NCI-H345 treated with DMSO at 0.1 percent for 48 hours (cell line): ENCODE data around the gene TACC3.

Experiments
- DNase-seq: peaks from one replicate; lab custom pipeline; 2025; ENCODE audit not compliant: unreplicated experiment; lab: John Stamatoyannopoulos, UW

The TACC3 gene

DNA sequence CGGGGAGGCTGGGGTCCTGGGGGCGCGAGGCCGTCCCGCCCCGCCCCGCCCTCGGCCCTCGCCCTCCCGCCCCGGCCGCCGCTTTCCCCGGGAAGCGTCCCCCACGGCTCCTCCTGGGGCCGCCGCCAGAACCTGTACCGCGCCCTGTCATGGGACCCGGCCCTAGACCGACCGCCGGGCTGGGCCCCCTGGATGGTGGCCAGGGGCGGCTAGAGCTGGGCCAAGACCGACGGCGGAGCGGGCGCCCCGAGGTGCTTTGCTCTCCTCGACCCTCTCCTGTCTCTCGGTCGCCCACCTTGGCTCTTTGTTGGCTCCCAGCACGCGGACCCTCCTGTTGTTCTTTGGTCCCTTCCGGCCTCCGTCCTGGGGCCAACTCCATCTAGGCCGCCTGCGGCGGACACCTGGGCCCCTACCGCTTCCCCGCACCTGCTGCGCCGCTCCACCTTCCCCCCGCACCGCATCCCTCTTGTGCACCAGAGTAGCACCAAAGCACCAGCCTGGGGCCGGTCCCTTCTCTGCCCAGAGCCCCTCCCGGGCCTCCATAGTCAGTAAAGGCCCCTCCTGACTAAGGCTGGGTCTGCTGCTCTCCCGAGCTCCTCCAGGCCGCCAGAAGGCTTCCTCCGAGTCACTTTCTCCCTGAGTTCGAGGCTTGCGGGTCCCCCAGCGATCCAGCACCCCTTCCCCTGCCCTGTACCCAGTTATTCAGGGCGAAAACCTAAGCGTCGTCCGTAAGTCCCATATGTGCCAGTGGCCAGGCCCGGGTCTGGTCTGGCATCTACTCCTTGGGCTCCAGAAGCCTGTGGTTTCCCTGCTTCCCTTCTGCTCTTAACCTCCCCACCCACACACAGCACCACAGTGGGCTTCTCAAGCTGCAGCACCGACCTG lies 587 bp downstream of the TACC3 start:
- DNase-seq, result no peak

DNA sequence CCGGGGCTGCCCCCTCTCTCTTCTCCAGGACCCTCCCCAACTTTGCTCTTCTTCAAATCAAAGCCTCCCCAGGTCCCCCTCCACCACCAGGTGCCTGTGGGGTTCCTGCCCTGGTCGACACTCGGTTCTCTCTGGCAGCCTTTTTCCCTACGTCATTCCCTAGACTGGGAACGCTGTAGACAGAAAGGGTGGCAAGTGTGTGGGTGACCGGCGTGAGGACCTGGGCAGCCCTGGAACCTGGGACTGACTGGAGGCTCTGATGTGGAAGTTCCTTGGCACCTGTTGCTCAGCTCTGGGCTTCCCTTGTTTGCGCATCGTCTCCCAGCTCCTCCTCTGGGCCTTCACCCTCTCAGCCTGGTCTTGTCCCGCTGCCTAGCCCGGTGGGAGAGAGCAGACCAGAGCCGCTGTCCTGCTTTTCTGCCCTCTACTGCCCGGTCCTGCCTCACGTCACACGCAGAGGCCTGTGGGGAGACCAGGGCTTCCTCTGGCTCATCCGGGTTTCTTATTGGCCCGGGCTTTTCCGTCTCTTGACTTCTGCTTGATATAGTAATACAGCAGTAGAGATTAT lies 1.3 kb downstream of the TACC3 start:
- no peak for DNase-seq

DNA sequence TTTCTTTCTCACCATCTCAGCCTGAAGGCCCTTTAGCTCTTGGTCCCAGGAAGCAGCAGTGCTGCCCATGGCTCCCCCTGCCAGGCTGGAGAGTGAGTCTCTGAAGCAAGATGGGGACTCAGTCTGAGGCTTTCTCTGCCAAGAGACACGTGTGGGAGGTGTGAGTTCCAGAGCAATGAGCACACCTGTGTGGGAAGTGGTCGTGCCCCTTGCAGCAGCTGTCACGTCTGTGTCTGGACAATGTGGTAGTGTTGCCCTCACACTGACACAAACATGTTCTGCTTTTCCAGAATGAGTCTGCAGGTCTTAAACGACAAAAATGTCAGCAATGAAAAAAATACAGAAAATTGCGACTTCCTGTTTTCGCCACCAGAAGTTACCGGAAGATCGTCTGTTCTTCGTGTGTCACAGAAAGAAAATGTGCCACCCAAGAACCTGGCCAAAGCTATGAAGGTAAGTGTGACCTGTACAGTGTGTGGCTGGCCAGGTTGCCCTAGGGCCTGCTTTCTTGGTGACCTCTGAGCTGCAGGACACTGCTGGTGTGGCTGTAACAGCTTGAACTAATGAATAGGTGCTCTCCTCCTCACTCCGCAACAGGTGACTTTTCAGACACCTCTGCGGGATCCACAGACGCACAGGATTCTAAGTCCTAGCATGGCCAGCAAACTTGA lies 1.9 kb downstream of the TACC3 start:
- no peak for DNase-seq

DNA sequence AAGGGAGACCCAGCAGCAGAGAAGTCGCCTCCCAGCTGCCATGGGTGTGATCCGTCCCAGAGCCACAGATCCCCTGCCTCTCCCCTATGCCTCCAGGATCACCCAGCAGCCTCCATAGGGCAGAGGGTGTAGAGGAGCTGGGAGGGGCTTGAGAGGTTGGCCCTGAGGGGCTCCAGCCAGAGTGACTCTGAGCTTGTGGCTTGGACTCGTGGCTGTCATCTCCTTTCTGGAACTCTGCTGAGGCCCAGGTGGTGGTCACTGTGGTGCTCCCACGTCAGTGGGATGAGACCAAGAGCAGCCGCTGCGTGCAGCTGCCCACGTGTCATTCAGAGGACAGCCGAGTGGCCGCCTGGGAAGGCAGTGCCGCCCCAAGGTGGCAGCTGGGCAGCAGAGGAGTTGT lies 4.2 kb downstream of the TACC3 start:
- no peak for DNase-seq

DNA sequence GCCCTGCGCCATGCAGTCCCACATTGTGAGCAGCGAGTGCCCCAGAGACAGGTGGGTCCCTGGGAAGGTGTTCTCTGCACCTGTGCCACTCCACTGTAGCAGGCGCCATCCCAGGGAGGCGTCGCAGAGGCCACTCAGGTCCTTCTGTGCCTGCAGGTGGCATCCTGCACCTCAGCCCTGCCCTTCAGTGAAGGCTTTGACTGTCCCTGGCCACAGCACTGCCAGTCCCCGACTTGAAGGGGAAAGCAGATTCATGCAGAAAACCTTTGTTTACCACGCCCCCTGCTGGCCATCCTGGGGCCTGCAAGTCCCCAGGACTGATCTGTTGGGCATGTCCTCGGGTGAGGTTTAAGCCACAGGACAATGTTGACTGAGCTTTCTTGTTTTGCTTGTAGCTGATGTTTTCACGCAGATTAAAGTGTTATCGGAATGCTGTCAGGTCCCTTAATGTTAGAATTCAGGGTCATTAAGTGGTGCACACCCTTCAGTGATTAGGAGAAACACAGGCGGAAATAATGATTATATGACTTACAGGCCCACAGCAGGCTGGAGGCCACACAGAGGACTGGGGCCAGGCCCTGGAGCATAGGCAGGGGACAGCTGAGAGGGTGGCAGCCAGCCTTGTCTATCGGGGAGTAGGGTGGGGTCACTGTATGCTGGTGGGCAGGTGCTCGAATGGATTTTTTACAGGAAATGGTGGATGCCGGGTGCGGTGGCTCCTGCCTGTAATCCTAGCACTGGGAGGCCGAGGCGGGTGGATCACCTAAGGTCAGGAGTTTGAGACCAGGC lies 5.0 kb downstream of the TACC3 start:
- peak; percentile 14 for DNase-seq

DNA sequence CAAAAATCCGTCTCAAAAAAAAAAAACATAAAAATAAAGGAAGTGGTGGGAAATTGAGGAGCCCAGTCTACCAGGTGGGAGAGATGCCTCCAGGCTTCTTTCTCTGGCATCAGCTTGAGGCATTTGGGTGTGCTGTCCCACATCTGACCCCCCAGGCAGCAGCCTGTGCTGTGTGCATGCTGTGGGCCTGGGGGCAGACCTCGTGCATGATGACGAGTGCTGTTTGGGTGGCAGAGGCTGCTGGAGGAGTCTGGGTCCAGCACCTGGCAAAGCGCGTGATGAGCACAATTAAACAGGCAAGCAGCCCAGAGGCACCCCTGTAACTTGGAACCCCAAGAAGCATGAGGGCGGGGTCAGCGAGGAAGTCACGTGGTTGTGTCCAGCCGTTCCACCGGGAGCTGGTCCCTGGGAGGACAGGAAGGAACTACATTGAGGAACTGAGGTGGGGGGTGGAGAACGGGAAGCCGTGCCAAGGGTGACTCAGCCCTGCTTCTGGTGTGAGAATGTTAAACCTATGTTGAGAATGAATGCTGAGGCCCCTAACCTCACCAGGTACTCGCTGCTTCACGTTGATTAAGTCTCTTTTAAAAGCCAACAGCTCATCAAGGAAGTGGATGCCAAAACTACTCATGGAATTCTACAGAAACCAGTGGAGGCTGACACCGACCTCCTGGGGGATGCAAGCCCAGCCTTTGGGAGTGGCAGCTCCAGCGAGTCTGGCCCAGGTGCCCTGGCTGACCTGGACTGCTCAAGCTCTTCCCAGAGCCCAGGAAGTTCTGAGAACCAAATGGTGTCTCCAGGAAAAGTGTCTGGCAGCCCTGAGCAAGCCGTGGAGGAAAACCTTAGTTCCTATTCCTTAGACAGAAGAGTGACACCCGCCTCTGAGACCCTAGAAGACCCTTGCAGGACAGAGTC lies 6.1 kb downstream of the TACC3 start:
- DNase-seq, result no peak

DNA sequence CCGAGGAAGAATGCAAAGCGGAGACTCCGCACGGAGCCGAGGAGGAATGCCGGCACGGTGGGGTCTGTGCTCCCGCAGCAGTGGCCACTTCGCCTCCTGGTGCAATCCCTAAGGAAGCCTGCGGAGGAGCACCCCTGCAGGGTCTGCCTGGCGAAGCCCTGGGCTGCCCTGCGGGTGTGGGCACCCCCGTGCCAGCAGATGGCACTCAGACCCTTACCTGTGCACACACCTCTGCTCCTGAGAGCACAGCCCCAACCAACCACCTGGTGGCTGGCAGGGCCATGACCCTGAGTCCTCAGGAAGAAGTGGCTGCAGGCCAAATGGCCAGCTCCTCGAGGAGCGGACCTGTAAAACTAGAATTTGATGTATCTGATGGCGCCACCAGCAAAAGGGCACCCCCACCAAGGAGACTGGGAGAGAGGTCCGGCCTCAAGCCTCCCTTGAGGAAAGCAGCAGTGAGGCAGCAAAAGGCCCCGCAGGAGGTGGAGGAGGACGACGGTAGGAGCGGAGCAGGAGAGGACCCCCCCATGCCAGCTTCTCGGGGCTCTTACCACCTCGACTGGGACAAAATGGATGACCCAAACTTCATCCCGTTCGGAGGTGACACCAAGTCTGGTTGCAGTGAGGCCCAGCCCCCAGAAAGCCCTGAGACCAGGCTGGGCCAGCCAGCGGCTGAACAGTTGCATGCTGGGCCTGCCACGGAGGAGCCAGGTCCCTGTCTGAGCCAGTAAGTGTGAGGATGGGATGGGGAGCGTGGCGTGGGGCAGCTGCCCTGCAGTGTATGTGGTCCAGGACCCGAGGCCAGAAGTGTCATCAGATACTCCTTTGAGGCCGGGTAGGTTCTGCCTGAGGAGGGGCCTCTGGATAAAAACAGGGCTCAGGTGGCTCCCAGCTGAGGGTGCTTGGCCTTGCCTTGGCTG lies 7.0 kb downstream of the TACC3 start:
- no peak for DNase-seq

DNA sequence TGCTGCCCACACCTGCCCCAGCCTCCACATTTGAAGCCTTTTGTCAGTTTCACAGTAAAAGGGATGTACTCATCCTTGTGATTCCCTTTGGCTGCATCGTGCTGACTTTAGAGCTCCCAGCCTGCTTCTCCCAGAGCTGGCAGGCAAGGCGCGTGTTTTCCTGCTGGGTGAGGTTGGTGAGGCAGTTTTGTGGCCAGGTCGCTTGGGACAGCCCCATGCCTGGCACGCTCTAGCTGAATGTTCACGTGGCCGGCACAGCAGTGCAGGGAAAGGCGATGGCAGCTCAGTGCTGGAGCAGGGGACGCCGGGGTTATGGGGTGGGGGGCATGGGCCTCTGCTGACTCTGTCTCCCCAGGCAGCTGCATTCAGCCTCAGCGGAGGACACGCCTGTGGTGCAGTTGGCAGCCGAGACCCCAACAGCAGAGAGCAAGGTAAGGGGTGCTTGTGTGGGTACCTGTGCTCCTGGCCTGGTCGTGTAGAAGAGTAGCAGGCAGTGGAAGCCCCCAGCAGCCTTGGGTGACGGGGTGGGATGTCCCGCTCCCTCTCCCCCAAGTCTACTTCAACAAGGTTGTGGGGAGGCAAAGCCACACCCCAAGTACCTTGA lies 9.3 kb downstream of the TACC3 start:
- DNase-seq, result no peak

DNA sequence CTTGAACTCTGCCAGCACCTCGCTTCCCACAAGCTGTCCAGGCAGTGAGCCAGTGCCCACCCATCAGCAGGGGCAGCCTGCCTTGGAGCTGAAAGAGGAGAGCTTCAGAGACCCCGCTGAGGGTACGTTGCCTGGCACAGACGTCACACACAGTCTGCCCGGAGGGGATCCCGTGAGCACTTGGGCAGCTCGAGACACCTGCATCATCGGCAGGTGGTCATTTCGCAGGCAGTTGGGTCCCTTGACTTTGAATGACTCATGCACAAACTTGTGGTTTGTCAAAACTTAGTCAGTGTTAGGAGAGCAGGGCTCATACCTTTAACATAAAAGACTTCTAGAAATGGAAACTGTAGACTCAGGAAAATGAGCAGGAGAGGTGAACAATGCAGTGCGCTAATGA lies 9.9 kb downstream of the TACC3 start:
- DNase-seq, result no peak

DNA sequence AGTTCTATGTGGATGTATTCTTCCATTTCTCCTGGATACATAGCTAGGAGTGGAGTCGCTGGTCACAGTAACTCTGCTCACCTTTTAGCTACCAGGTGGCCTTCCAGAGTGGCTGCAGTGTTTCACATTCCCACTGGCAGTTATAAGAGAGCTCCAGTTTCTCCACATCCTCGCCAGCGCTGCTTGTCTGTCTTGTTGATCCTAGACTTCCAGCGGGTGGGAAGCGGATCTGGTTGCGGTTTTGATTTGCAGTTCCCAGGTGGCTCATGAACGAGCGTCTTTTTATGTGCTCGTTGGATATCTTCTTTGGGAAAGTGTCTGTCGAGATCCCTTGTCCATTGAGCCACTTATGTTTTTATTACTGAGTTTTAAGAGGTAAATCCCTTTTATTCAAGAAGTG lies 11.6 kb downstream of the TACC3 start:
- no peak for DNase-seq

DNA sequence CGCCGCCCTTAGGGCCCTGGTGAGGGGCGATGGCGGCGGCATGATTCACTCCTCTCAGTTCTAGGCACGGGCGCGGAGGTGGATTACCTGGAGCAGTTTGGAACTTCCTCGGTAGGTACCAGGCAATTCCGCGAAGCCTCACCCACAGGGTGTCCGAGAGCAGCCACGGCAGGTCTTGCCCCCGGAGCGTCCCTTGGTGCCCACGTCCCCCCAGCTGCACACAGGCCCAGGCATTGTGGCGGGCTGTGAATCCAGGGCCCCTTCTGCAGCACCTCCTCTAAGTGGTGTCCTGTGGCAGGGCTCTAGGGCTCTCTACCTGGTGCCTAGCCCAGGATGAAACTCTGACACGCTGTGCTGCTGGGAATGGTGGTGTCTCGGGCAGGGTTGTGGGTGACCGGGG lies 13.9 kb downstream of the TACC3 start:
- DNase-seq, result no peak

DNA sequence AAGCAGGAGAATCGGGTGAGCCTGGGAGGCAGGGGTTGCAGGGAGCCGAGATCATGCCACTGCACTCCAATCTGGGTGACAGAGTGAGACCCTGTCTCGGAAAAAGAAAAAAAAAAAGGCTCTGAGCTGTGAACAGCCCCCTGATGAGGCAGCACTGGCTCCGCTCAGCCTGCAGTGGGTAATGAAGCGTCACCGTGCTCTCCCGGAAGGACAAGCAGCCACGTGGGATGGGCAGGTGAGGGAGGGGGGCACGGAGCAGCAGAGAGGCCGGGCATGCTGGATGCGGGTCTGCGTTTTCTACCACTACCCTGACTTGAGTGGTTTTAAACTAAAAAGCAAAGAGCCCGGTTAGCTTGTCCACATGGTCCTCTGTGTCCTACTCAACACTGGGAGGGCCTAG lies 15.5 kb downstream of the TACC3 start:
- no peak for DNase-seq

DNA sequence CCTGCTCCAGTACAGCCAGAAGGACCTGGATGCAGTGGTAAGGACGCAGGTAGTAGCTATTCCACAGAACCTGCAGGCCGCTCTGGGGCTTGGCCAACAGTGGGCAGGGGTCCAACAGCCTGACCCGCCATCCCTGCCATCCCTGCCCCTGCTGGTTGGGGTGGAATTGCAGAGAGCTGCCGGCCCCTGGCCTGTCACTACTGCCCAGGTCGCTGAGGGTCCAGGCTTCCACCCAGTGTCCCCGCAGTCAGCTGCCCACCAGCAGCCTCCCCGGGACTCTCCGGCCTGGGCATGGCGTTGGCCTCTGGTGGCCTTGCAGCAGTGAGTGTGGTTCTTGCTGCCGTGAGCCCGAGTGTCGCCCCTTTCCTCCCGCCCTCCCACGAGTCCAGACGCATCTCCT lies 16.3 kb downstream of the TACC3 start:
- no peak for DNase-seq

DNA sequence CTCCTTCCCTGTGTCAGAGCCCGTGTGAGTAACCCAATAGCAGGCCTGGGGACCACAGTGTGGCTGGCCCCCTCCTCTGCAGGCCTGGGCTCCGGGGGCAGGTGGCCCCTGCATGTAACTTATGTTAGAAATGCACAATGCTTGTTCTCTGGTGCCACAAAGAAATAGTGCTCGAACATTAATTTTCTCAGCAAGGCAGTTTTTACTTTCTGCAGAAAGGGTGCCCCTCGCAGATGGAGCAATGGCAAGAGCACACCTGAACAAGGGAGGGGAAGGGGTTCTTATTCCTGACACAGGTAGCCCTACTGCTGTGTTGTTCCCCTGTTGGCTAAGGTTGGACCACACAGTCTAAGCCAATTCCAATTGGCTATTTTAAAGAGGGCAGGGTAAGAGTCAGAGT lies 17.1 kb downstream of the TACC3 start:
- no peak for DNase-seq

DNA sequence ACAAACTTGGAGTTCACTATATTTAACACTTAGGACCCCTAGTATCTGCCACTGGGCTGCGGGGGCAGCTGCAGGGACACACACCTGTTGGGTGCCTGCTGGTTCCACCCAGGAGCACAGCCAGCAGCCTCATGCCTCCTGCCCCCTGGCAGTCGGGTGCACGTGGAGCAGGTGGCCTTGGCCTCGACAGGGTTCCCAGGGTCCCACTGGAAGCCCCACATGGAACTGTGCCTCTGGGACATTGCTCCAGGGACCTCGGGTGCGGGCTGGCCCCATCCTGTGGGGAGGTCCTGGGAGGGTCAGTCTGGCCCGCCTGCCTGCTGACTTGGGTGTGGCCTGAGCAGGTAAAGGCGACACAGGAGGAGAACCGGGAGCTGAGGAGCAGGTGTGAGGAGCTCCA lies 18.0 kb downstream of the TACC3 start:
- DNase-seq, result no peak

DNA sequence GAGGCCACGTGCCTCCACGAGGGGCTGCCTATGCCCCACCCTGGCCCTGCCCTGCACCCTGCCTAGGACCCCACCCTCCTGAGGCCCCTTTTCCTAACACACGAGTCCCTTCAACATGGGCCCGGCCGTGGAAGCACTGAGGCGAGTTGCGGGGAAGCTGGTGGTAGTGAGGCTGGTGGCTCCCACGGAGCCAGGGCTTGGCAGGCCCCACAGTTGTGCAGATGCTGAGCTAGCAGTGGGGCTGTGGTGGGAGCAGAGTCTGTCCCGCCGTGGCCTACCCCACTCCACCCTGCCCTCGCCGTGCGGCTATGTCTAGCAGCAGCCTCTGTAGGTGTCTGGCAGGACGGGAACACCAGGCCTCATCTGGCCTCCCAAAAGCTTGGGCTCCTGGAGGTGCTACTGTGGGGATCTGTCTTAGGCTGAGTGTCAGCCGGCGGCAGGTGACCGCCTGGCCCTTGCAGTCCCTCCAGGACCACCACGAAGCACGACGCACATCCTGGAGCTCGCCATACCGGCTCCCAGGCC lies 18.8 kb downstream of the TACC3 start:
- no peak for DNase-seq

DNA sequence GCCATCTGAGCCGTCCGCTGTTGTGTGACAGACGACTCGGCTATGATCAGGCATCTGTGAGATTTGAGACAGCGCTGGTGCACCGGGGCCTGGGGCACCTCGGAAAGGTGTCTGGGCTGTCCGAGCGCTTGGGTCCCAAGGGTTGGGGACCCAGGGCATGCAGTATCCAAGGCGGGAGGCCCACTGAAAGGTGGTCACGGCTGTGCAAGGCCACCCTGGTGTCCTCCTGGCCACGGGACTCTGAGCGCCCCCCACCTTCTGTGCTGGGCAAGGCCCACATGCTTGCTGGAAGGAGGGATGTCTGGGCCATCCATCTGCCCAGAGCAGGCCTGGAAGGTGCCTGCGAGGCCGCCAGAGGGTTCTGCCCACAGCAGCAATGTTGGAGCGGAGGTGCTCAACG lies 19.9 kb downstream of the TACC3 start:
- no peak for DNase-seq

DNA sequence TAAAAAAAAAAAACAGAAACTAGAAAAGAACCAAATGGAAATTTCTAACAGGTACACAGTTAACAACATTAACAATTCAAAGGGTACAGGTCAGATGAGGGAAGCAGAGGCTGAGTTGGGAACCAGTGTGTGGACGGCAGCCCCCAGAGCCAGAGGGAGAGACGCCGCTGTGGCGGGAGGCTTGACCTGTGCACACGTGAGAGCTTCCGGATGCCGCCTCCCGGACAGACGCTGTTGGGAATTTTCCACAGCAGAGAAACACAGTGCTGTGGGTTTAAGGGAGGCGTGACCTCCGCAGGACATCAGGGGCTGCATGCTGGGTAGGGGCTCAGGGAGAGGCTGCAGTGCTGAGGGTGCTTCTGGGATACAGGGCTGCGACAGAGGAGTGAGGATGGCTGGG lies 22.2 kb downstream of the TACC3 start:
- no peak for DNase-seq

DNA sequence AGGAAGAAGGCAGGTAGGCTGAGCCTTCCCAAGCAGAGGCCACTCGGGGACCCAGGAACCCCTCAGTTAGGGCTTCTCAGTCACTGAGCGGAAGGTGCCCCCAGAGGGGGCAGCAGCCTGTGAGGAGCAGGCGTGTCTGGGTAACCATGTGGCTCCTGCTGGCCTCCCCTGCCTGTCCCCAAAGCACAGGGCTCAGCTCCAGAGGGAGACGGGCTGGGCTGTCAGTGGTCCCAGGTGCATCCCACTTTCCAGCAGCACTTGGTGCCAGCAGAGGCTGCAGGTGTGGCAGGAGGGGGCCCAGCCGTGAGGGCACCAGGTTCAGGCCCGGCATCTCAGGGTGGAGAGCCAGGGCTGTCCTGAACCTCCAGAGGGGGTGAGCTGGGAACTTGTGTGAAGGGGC lies 22.7 kb downstream of the TACC3 start:
- DNase-seq, result no peak
